H9 (cell line): ENCODE measurements around the gene ZNF613. TPM values are rescaled to one million over a fixed set of nuclear protein-coding genes. Genes with fewer than 3 reads are reported as not detected.

Experiments used
- DNase-seq: peaks from one replicate; pipeline ENCODE4 v3.0.0-alpha.2; 2017
- H2AFZ ChIP-seq: one replicate; pipeline ENCODE4 v1.6.1; 2013; ENCODE audit warnings: mild to moderate bottlenecking, low read length, control low read depth, moderate library complexity
- H2AK5ac ChIP-seq: 2 replicates; pipeline ENCODE4 v1.6.1; 2013; ENCODE audit warnings: low read length, control low read depth, mixed read lengths; ENCODE audit not compliant: insufficient read length
- H2BK120ac ChIP-seq: one replicate; pipeline ENCODE4 v1.6.1; 2013; ENCODE audit warnings: low read depth, mild to moderate bottlenecking, low read length, control low read depth, inconsistent platforms; ENCODE audit not compliant: poor library complexity, severe bottlenecking
- H2BK12ac ChIP-seq: 2 replicates; pipeline ENCODE4 v1.6.1; 2013; ENCODE audit warnings: low read length, control low read depth, mixed read lengths, low read depth; ENCODE audit not compliant: insufficient read length
- H2BK15ac ChIP-seq: 2 replicates; pipeline ENCODE4 v1.6.1; 2013; ENCODE audit warnings: low read depth, low read length, control low read depth
- H2BK20ac ChIP-seq: one replicate; pipeline ENCODE4 v1.6.1; 2013; ENCODE audit warnings: low read depth, mild to moderate bottlenecking, low read length, control low read depth, inconsistent platforms; ENCODE audit not compliant: poor library complexity, severe bottlenecking
- H2BK5ac ChIP-seq: 2 replicates; pipeline ENCODE4 v1.6.1; 2013; ENCODE audit warnings: low read length, control low read depth, mixed read lengths; ENCODE audit not compliant: insufficient read length
- H3K14ac ChIP-seq: 2 replicates; pipeline ENCODE4 v1.6.1; 2013; ENCODE audit warnings: low read length, control low read depth; ENCODE audit not compliant: insufficient read depth
- H3K18ac ChIP-seq: 2 replicates; pipeline ENCODE4 v1.6.1; 2013; ENCODE audit warnings: low read depth, mild to moderate bottlenecking, mixed read lengths, low read length, control low read depth; ENCODE audit not compliant: insufficient read length
- H3K23ac ChIP-seq: 2 replicates; pipeline ENCODE4 v1.6.1; 2013; ENCODE audit warnings: low read length, control low read depth, mixed read lengths, low read depth; ENCODE audit not compliant: insufficient read length
- H3K23me2 ChIP-seq: 2 replicates; pipeline ENCODE4 v1.6.1; 2013; ENCODE audit warnings: low read depth, mild to moderate bottlenecking, mixed read lengths, low read length, control low read depth; ENCODE audit not compliant: insufficient read length, poor library complexity, severe bottlenecking
- H3K27ac ChIP-seq: 2 replicates; pipeline ENCODE4 v1.5.1; 2013; ENCODE audit warnings: low read length, control low read depth, mixed read lengths, low read depth; ENCODE audit not compliant: insufficient read length
- H3K27me3 ChIP-seq: 2 replicates; pipeline ENCODE4 v1.6.1; 2013; ENCODE audit warnings: low read length, control low read depth, inconsistent platforms; ENCODE audit not compliant: insufficient read depth
- H3K4ac ChIP-seq: 2 replicates; pipeline ENCODE4 v1.6.1; 2013; ENCODE audit warnings: low read depth, mild to moderate bottlenecking, control low read depth, inconsistent platforms, low read length, moderate library complexity
- H3K4me1 ChIP-seq: 2 replicates; pipeline ENCODE4 v1.6.1; 2013; ENCODE audit warnings: low read length, control low read depth, inconsistent platforms; ENCODE audit not compliant: insufficient read depth
- H3K4me2 ChIP-seq: 2 replicates; pipeline ENCODE4 v1.6.1; 2013; ENCODE audit warnings: low read length, control low read depth, mixed read lengths; ENCODE audit not compliant: insufficient read length, insufficient read depth
- H3K56ac ChIP-seq: 2 replicates; pipeline ENCODE4 v1.6.1; 2013; ENCODE audit warnings: low read depth, mild to moderate bottlenecking, mixed read lengths, low read length, control low read depth; ENCODE audit not compliant: insufficient read length
- H3K79me1 ChIP-seq: 2 replicates; pipeline ENCODE4 v1.6.1; 2013; ENCODE audit warnings: low read depth, mild to moderate bottlenecking, moderate library complexity, low read length, control low read depth, inconsistent platforms; ENCODE audit not compliant: insufficient read depth, poor library complexity, severe bottlenecking
- H3K79me2 ChIP-seq: 2 replicates; pipeline ENCODE4 v1.6.1; 2013; ENCODE audit warnings: low read length, control low read depth, inconsistent platforms; ENCODE audit not compliant: insufficient read depth
- H3K9ac ChIP-seq: 2 replicates; pipeline ENCODE4 v1.6.1; 2013; ENCODE audit warnings: low read length, control low read depth, mixed read lengths; ENCODE audit not compliant: insufficient read length; ENCODE audit errors: extremely low read depth
- H3K9me3 ChIP-seq: one replicate; pipeline ENCODE4 v1.6.1; 2013; ENCODE audit warnings: low read depth, low read length, inconsistent platforms; ENCODE audit not compliant: control insufficient read depth
- H3T11ph ChIP-seq: one replicate; pipeline ENCODE4 v1.6.1; 2013; ENCODE audit warnings: mild to moderate bottlenecking, low read length, control low read depth, inconsistent platforms
- H4K20me1 ChIP-seq: one replicate; pipeline ENCODE4 v1.6.1; 2013; ENCODE audit not compliant: control insufficient read depth, insufficient read length, insufficient read depth
- H4K5ac ChIP-seq: 2 replicates; pipeline ENCODE4 v1.6.1; 2013; ENCODE audit warnings: low read depth, mild to moderate bottlenecking, mixed read lengths, low read length, control low read depth; ENCODE audit not compliant: insufficient read length
- H4K8ac ChIP-seq: replicated peaks from 2 replicates; pipeline ENCODE4 v1.6.1; 2013; ENCODE audit warnings: low read length, control low read depth, mixed read lengths, low read depth; ENCODE audit not compliant: insufficient read length
- H4K91ac ChIP-seq: 2 replicates; pipeline ENCODE4 v1.6.1; 2013; ENCODE audit warnings: low read depth, mild to moderate bottlenecking, moderate library complexity, mixed read lengths, low read length, control low read depth; ENCODE audit not compliant: insufficient read length
- H3K27ac Mint-ChIP-seq, 3 experiments: 2 replicates in 2 of 3; 3 replicates in 1 of 3; pipeline ENCODE4 v1.8.0; 2020 to 2021; ENCODE audit warnings: mixed read lengths in 3 of 3, mild to moderate bottlenecking in 1 of 3, moderate library complexity in 1 of 3
- H3K27me3 Mint-ChIP-seq: 2 replicates; pipeline ENCODE4 v1.8.0; 2021; ENCODE audit warnings: low read depth, mild to moderate bottlenecking, moderate library complexity, mixed read lengths
- H3K36me3 Mint-ChIP-seq, 3 experiments: 2 replicates in 2 of 3; 3 replicates in 1 of 3; pipeline ENCODE4 v1.8.0; 2020 to 2021; ENCODE audit warnings: low read depth in 3 of 3, mixed read lengths in 3 of 3; ENCODE audit not compliant: insufficient read depth in 1 of 3
- H3K4me1 Mint-ChIP-seq, 2 experiments: 2 replicates each; pipeline ENCODE4 v1.8.0; 2020; ENCODE audit warnings: mixed read lengths in 2 of 2
- H3K4me3 Mint-ChIP-seq, 2 experiments: 2 replicates in 1 of 2; 3 replicates in 1 of 2; pipeline ENCODE4 v1.8.0; 2020 to 2021; ENCODE audit warnings: mild to moderate bottlenecking in 2 of 2, mixed read lengths in 2 of 2, moderate library complexity in 1 of 2
- H3K9me3 Mint-ChIP-seq, 2 experiments: 2 replicates in 1 of 2; 3 replicates in 1 of 2; pipeline ENCODE4 v1.8.0; 2020; ENCODE audit warnings: mild to moderate bottlenecking in 2 of 2, mixed read lengths in 2 of 2, moderate library complexity in 1 of 2
- CTCF ChIP-seq: fragments of 200-600 bp; sonication (generic); conservative IDR thresholded peaks from 3 replicates; pipeline ENCODE4 v1.8.0; 2021; ENCODE audit warnings: antibody characterized with exemption, mild to moderate bottlenecking
- WGBS: extraction: QIAGEN DNeasy Blood & Tissue Kit; methylation state at CpG from one replicate; pipeline ENCODE4 v1.1.7; 2013; ENCODE audit warnings: missing lambda C conversion rate, low lambda C conversion rate, mixed read lengths; ENCODE audit not compliant: insufficient read length; ENCODE audit errors: extremely low coverage; 5-methylcytosine and 5-hydroxymethylcytosine counted together
- total RNA-seq: library from RNA; stranded (reverse); gene quantifications from 2 replicates; pipeline ENCODE4 v1.2.1, GENCODE V29; 2021

The ZNF613 gene
- total RNA-seq, 1 experiment from 2014 or later, result 20.6 TPM

DNA sequence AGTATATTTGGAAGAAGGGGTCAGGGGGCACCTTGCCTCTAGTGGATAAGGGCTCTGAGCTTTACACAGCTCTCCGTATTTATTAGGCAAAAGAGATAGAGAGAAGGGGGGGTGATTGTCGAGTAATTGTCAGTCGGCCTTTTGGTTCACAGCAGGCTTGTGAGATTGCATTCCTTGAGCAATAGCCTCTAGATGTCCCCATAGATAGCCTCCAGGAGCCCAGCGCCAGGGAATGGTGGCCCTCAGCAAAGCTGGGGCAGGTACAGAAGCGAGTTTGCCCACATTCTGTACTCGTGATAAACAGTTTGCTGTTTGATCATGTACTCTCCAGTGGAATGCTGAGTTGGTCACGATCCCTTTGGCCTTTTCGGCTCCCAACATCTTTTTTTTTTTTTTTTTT, 4.6 kb downstream of the ZNF613 start:
- TF ChIP-seq CTCF, result no peak
- no peak overlapping the region for H4K8ac ChIP-seq
- no peak overlapping the region for H2AFZ ChIP-seq
- no peak overlapping the region for H4K91ac ChIP-seq
- H3K56ac ChIP-seq, result no peak overlapping the region
- H3K14ac ChIP-seq, result no peak overlapping the region
- no peaks in the 10 kb centered on the region for H3K27me3 Mint-ChIP-seq
- no peak overlapping the region for H3T11ph ChIP-seq
- no CpG with 5 or more reads among the region's 8 CpGs for WGBS
- H4K5ac ChIP-seq, result no peak overlapping the region
- peak overlapping the region in 1 of 3 experiments; percentile 12; a peak in 2 of 7 replicates for H3K27ac Mint-ChIP-seq
- no peak overlapping the region for H3K4ac ChIP-seq
- H2BK20ac ChIP-seq, result no peak overlapping the region
- H2BK120ac ChIP-seq, result no peak overlapping the region
- H2BK5ac ChIP-seq, result no peak overlapping the region
- no peak overlapping the region for H2AK5ac ChIP-seq
- H3K4me1 ChIP-seq, result peaks cover 3% of the 10 kb centered on the region; the same call in 1 of the 2 replicates
- no peak overlapping the region for H3K9ac ChIP-seq
- H3K4me3 Mint-ChIP-seq, result no peak overlapping the region
- H3K9me3 Mint-ChIP-seq, result peaks cover 9 to 48% of the 10 kb centered on the region in 2 experiments
- peaks cover 11% of the 10 kb centered on the region for H3K79me2 ChIP-seq
- no peak overlapping the region for H3K4me2 ChIP-seq
- no peak overlapping the region for H3K18ac ChIP-seq
- no peak overlapping the region for H2BK12ac ChIP-seq
- H3K27me3 ChIP-seq, result no peaks in the 10 kb centered on the region
- H4K20me1 ChIP-seq, result no peaks in the 10 kb centered on the region
- no peak overlapping the region for H2BK15ac ChIP-seq
- DNase-seq, result no peak
- peaks cover 74 to 89% (median 85%) of the 10 kb centered on the region in 3 experiments for H3K36me3 Mint-ChIP-seq
- H3K23ac ChIP-seq, result no peak overlapping the region
- peaks cover 12% of the 10 kb centered on the region for H3K79me1 ChIP-seq
- H3K27ac ChIP-seq, result no peak overlapping the region
- H3K4me1 Mint-ChIP-seq, result peaks cover 12 to 13% of the 10 kb centered on the region in 2 experiments
- H3K9me3 ChIP-seq, result peaks cover 23% of the 10 kb centered on the region
- H3K23me2 ChIP-seq, result no peaks in the 10 kb centered on the region
